GM21381 (cell line): ENCODE measurements around the gene MAP4K5.

Experiments
- ATAC-seq: cut with Tn5 transposase; IDR thresholded peaks from one replicate; pipeline ENCODE4 v1.9.1; 2021; ENCODE audit warnings: mild to moderate bottlenecking, moderate library complexity; ENCODE audit not compliant: unreplicated experiment

The MAP4K5 gene

GRCh38 chr14:50479041-50479440 lies 53.3 kb downstream of the MAP4K5 start:
- ATAC-seq = no peak

GRCh38 chr14:50477760-50478159 lies 54.6 kb downstream of the MAP4K5 start:
- ATAC-seq = no peak

- no peak for ATAC-seq
Measured at GRCh38 chr14:50476134-50476533, 56.2 kb downstream of the MAP4K5 start.

GRCh38 chr14:50475460-50475859 lies 56.9 kb downstream of the MAP4K5 start:
- ATAC-seq = no peak

- no peak for ATAC-seq
Measured at GRCh38 chr14:50471838-50472465, 60.4 kb downstream of the MAP4K5 start.

- ATAC-seq = no peak
Measured at GRCh38 chr14:50469982-50470381, 62.4 kb downstream of the MAP4K5 start.

- no peak for ATAC-seq
Measured at GRCh38 chr14:50462111-50462510, 70.3 kb downstream of the MAP4K5 start.

- no peak for ATAC-seq
Measured at GRCh38 chr14:50453869-50454268, 78.5 kb downstream of the MAP4K5 start.

- no peak for ATAC-seq
Measured at GRCh38 chr14:50452979-50453705, 79.2 kb downstream of the MAP4K5 start.

GRCh38 chr14:50452296-50452695 lies 80.1 kb downstream of the MAP4K5 start:
- ATAC-seq = no peak

- no peak for ATAC-seq
Measured at GRCh38 chr14:50451854-50452253, 80.5 kb downstream of the MAP4K5 start.

- no peak for ATAC-seq
Measured at GRCh38 chr14:50447461-50447860, 84.9 kb downstream of the MAP4K5 start.

GRCh38 chr14:50434528-50434927 lies 97.8 kb downstream of the MAP4K5 start:
- no peak for ATAC-seq

GRCh38 chr14:50432131-50432530 lies 100.2 kb downstream of the MAP4K5 start:
- no peak for ATAC-seq

- no peak for ATAC-seq
Measured at GRCh38 chr14:50425816-50426215, 106.6 kb downstream of the MAP4K5 start.

GRCh38 chr14:50425105-50425504 lies 107.3 kb downstream of the MAP4K5 start:
- ATAC-seq = no peak

- ATAC-seq = no peak
Measured at GRCh38 chr14:50423529-50423928, 108.8 kb downstream of the MAP4K5 start.

GRCh38 chr14:50421499-50421898 lies 110.9 kb downstream of the MAP4K5 start:
- ATAC-seq = no peak

- no peak for ATAC-seq
Measured at GRCh38 chr14:50417853-50418252, 114.5 kb downstream of the MAP4K5 start.

GRCh38 chr14:50410921-50411320 lies 121.4 kb downstream of the MAP4K5 start:
- no peak for ATAC-seq

- ATAC-seq = no peak
Measured at GRCh38 chr14:50410071-50410470, 122.3 kb downstream of the MAP4K5 start.

GRCh38 chr14:50407111-50407812 lies 125.1 kb downstream of the MAP4K5 start:
- ATAC-seq = no peak
